IgD-negative memory B cell (primary cell): ENCODE measurements around the gene NDUFB10. TPM values are rescaled to one million over a fixed set of nuclear protein-coding genes. Genes with fewer than 3 reads are reported as not detected.
"Not testable (repeated sequence)": the region's sequence is repeated elsewhere in the genome, so short reads cannot be mapped to it uniquely, and the experiment has no call there.

Experiments used
- H3K27ac Mint-ChIP-seq, 3 donors: one replicate each; pipeline ENCODE4 v1.8.0; 2020 to 2022; ENCODE audit warnings: mild to moderate bottlenecking in 3 of 3, mixed read lengths in 3 of 3, moderate library complexity in 1 of 3
- H3K27me3 Mint-ChIP-seq: one replicate; pipeline ENCODE4 v1.8.0; 2021; ENCODE audit warnings: mixed read lengths
- H3K36me3 Mint-ChIP-seq: one replicate; pipeline ENCODE4 v1.8.0; 2020; ENCODE audit warnings: mild to moderate bottlenecking, mixed read lengths
- H3K4me1 Mint-ChIP-seq, 3 donors: one replicate each; pipeline ENCODE4 v1.8.0; 2020 to 2022; ENCODE audit warnings: mixed read lengths in 3 of 3, mild to moderate bottlenecking in 1 of 3
- H3K4me3 Mint-ChIP-seq, 4 donors: one replicate each; pipeline ENCODE4 v1.8.0; 2020 to 2022; ENCODE audit warnings: mild to moderate bottlenecking in 4 of 4, mixed read lengths in 4 of 4, moderate library complexity in 3 of 4
- H3K9me3 Mint-ChIP-seq, 3 donors: one replicate each; pipeline ENCODE4 v1.8.0; 2020 to 2021; ENCODE audit warnings: mixed read lengths in 3 of 3, mild to moderate bottlenecking in 1 of 3
- polyA plus RNA-seq: library from polyadenylated mRNA; unstranded; fragments of 300-500 nt; fragmentation: Illumina TruSeq; gene quantifications from one replicate; pipeline ENCODE4 v1.2.3, GENCODE V29; 2021

Gene NDUFB10
- polyA plus RNA-seq, 1 donor from 2014 or later, result 204 TPM

GRCh38 chr16:1950047-1950446 lies 9.3 kb upstream of the NDUFB10 start:
- no peaks in the 10 kb centered on the region for H3K36me3 Mint-ChIP-seq
- no peak overlapping the region for H3K27ac Mint-ChIP-seq
- H3K9me3 Mint-ChIP-seq, result no peaks in the 10 kb centered on the region
- no peak overlapping the region for H3K4me3 Mint-ChIP-seq
- peaks cover 2% of the 10 kb centered on the region for H3K27me3 Mint-ChIP-seq
- no peaks in the 10 kb centered on the region for H3K4me1 Mint-ChIP-seq

- H3K9me3 Mint-ChIP-seq, result no peaks in the 10 kb centered on the region
- no peak overlapping the region for H3K27ac Mint-ChIP-seq
- no peaks in the 10 kb centered on the region for H3K36me3 Mint-ChIP-seq
- no peaks in the 10 kb centered on the region for H3K4me1 Mint-ChIP-seq
- peaks cover 2% of the 10 kb centered on the region for H3K27me3 Mint-ChIP-seq
- H3K4me3 Mint-ChIP-seq, result no peak overlapping the region
Observed at GRCh38 chr16:1950559-1950958, 8.8 kb upstream of the NDUFB10 start.

- Mint-ChIP-seq H3K36me3 (no peaks in the 10 kb centered on the region), H3K4me1 (no peaks in the 10 kb centered on the region), H3K27me3 (peaks cover 2% of the 10 kb centered on the region), H3K9me3 (no peaks in the 10 kb centered on the region), H3K27ac (no peak overlapping the region), H3K4me3 (no peak overlapping the region)
Observed at GRCh38 chr16:1953734-1954133, 5.6 kb upstream of the NDUFB10 start.

GRCh38 chr16:1957434-1958142 lies 1.8 kb upstream of the NDUFB10 start:
- H3K9me3 Mint-ChIP-seq, H3K36me3 Mint-ChIP-seq, H3K27me3 Mint-ChIP-seq, H3K4me3 Mint-ChIP-seq: not testable (repeated sequence)
- peak overlapping the region in 1 of 3 donors; percentile 65 for H3K27ac Mint-ChIP-seq
- peaks cover 13 to 15% (median 14%) of the 10 kb centered on the region in 3 donors for H3K4me1 Mint-ChIP-seq

- not testable (repeated sequence) for H3K4me3 Mint-ChIP-seq, H3K9me3 Mint-ChIP-seq, H3K27me3 Mint-ChIP-seq, H3K36me3 Mint-ChIP-seq
- Mint-ChIP-seq H3K27ac (peak overlapping the region in 1 of 3 donors; percentile 65), H3K4me1 (peaks cover 13 to 18% (median 15%) of the 10 kb centered on the region in 3 donors)
Observed at GRCh38 chr16:1958143-1958491, 1.2 kb upstream of the NDUFB10 start.

GRCh38 chr16:1958715-1959268 lies 546 bp upstream of the NDUFB10 start:
- H3K9me3 Mint-ChIP-seq, result no peaks in the 10 kb centered on the region
- H3K4me1 Mint-ChIP-seq, result peaks cover 17 to 25% (median 20%) of the 10 kb centered on the region in 3 donors
- peak overlapping the region; percentile 80 to 100 (median 85) for H3K27ac Mint-ChIP-seq
- H3K4me3 Mint-ChIP-seq, result peak overlapping the region; percentile 38 to 100 (median 94)
- H3K27me3 Mint-ChIP-seq, result peaks cover 4% of the 10 kb centered on the region
- peaks cover 2% of the 10 kb centered on the region for H3K36me3 Mint-ChIP-seq

GRCh38 chr16:1960665-1961630 lies 1.6 kb downstream of the NDUFB10 start:
- Mint-ChIP-seq H3K27me3 (peaks cover 4% of the 10 kb centered on the region), H3K4me1 (peaks cover 24 to 33% (median 31%) of the 10 kb centered on the region in 3 donors), H3K9me3 (no peaks in the 10 kb centered on the region), H3K27ac (peak overlapping the region; percentile 94 to 100 (median 97)), H3K4me3 (peak overlapping the region; percentile 86 to 100 (median 94)), H3K36me3 (peaks cover 2% of the 10 kb centered on the region)

- peak overlapping the region; percentile 97 to 100 (median 99) for H3K27ac Mint-ChIP-seq
- H3K9me3 Mint-ChIP-seq, result no peaks in the 10 kb centered on the region
- peaks cover 2% of the 10 kb centered on the region for H3K36me3 Mint-ChIP-seq
- H3K27me3 Mint-ChIP-seq, result peaks cover 4% of the 10 kb centered on the region
- H3K4me1 Mint-ChIP-seq, result peaks cover 24 to 33% (median 31%) of the 10 kb centered on the region in 3 donors
- H3K4me3 Mint-ChIP-seq, result peak overlapping the region; percentile 17 to 100 (median 78)
Observed at GRCh38 chr16:1961651-1962067, 2.3 kb downstream of the NDUFB10 start.

GRCh38 chr16:1962161-1963153 lies 3.1 kb downstream of the NDUFB10 start:
- not testable (repeated sequence) for H3K9me3 Mint-ChIP-seq, H3K27me3 Mint-ChIP-seq, H3K36me3 Mint-ChIP-seq
- Mint-ChIP-seq H3K27ac (peak overlapping the region; percentile 95 to 100 (median 99)), H3K4me1 (peaks cover 24 to 33% (median 31%) of the 10 kb centered on the region in 3 donors), H3K4me3 (peak overlapping the region; percentile 25 to 100 (median 96))

GRCh38 chr16:1963806-1964505 lies 4.6 kb downstream of the NDUFB10 start:
- Mint-ChIP-seq H3K27me3 (peaks cover 4% of the 10 kb centered on the region), H3K9me3 (no peaks in the 10 kb centered on the region), H3K4me1 (peaks cover 24 to 33% (median 31%) of the 10 kb centered on the region in 3 donors), H3K4me3 (peak overlapping the region; percentile 93 to 100 (median 96)), H3K27ac (peak overlapping the region; percentile 95 to 100 (median 99)), H3K36me3 (peaks cover 2% of the 10 kb centered on the region)

GRCh38 chr16:1964506-1965395 lies 5.4 kb downstream of the NDUFB10 start, which contains the start of gene RPS2:
TSS of gene RPS2 (minus strand) at chr16:1964826. CDS start at chr16:1964625, 201 bp downstream.
- H3K9me3 Mint-ChIP-seq, result no peaks in the 10 kb centered on the region
- H3K27ac Mint-ChIP-seq, result peak within 1 kb of the TSS; percentile 95 to 100 (median 99)
- H3K4me3 Mint-ChIP-seq, result peak within 1 kb of the TSS; percentile 93 to 100 (median 96)
- H3K27me3 Mint-ChIP-seq, result peaks cover 4% of the 10 kb centered on the region
- peaks cover 23 to 31% (median 31%) of the 10 kb centered on the region in 3 donors for H3K4me1 Mint-ChIP-seq
- peaks cover 2% of the 10 kb centered on the region for H3K36me3 Mint-ChIP-seq

GRCh38 chr16:1965396-1966001 lies 6.2 kb downstream of the NDUFB10 start:
- Mint-ChIP-seq H3K4me1 (peaks cover 18 to 28% (median 28%) of the 10 kb centered on the region in 3 donors), H3K27me3 (peaks cover 4% of the 10 kb centered on the region), H3K36me3 (peaks cover 2% of the 10 kb centered on the region), H3K27ac (peak overlapping the region; percentile 95 to 100 (median 99)), H3K4me3 (peak overlapping the region; percentile 93 to 100 (median 96)), H3K9me3 (no peaks in the 10 kb centered on the region)
